Measurements from ENCODE around the gene TMEM63C. TPM values are rescaled to one million over a fixed set of nuclear protein-coding genes. Genes with fewer than 3 reads are reported as not detected.

Gene TMEM63C
- total RNA-seq, 1 experiment from 2014 or later = 0.13 TPM

DNA sequence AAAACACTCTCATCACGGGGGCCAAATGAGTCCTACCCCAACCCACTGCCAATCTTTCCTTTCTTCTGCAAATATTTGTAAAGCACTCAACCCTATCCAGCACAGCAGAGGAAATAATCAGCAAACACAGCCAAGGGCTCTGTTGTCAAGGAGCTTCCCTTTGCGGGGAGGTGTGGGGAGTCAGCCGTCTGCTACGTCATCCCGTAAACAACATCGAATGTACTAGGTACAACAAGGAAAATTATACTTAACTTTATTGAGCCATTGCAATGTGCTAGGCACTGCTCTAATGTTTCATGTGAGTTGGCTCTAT lies 22.8 kb downstream of the TMEM63C start:
- POLR2A ChIA-PET (ENCODE audit: low non-redundant PET) = no interaction called here
- H3K4me3 ChIP-seq (ENCODE audit: low read depth, low read length, poor library complexity, severe bottlenecking) = no peak overlapping the region

DNA sequence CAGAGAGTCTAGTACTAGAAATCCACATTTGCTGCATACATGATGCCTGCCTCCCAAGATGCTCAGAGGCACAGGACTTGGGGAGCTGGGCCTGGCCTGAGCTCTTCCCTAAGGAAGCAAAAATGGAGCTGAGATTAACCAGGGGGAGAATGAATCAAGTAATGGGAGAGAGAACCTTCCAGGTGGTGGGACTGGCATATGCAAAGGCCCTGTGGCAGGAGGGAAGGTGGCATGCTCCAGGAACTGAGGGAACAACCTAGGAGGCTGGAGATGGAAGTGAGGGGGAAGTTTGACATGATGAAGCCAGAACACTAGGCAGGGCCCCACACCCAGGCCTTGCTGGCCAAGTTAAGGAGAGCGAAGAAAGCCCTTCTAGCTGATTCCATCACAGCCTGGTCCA lies 23.3 kb downstream of the TMEM63C start:
- TF ChIP-seq EZH2 (IDR thresholded peaks at IDR 0.05; ENCODE audit: borderline replicate concordance, low read depth, low read length, poor library complexity, severe bottlenecking) = no peak
- TF ChIP-seq, protein P1, sequence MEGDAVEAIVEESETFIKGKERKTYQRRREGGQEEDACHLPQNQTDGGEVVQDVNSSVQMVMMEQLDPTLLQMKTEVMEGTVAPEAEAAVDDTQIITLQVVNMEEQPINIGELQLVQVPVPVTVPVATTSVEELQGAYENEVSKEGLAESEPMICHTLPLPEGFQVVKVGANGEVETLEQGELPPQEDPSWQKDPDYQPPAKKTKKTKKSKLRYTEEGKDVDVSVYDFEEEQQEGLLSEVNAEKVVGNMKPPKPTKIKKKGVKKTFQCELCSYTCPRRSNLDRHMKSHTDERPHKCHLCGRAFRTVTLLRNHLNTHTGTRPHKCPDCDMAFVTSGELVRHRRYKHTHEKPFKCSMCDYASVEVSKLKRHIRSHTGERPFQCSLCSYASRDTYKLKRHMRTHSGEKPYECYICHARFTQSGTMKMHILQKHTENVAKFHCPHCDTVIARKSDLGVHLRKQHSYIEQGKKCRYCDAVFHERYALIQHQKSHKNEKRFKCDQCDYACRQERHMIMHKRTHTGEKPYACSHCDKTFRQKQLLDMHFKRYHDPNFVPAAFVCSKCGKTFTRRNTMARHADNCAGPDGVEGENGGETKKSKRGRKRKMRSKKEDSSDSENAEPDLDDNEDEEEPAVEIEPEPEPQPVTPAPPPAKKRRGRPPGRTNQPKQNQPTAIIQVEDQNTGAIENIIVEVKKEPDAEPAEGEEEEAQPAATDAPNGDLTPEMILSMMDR (conservative IDR thresholded peaks at IDR 0.05; ENCODE audit: low read depth, low read length) = no peak
- POLR2A ChIA-PET (ENCODE audit: low non-redundant PET) = no interaction called here
- Histone ChIP-seq H3K27me3 (replicated peaks; ENCODE audit: insufficient read depth, low read depth, low read length, poor library complexity) (no peaks in the 10 kb centered on the region), H3K4me1 (ENCODE audit: insufficient read depth, low read length, poor library complexity, severe bottlenecking) (no peaks in the 10 kb centered on the region), H3K36me3 (ENCODE audit: insufficient read depth, low read length, poor library complexity, severe bottlenecking) (no peaks in the 10 kb centered on the region), H3K4me3 (ENCODE audit: low read depth, low read length, poor library complexity, severe bottlenecking) (no peak overlapping the region), H3K27ac (ENCODE audit: low read depth, low read length, poor library complexity, severe bottlenecking) (no peak overlapping the region), H3K9me3 (ENCODE audit: low read depth, low read length, poor library complexity, severe bottlenecking) (no peaks in the 10 kb centered on the region)
- intact Hi-C loops (cut with micrococcal nuclease; ENCODE audit: unreplicated experiment) = no loop called here
- BruUV-seq (replicated peaks) = no TSS peak
- CTCF ChIA-PET = no interaction called here
- no peak for DNase-seq (ENCODE audit: low spot score)

More for the DNA sequence above, 22.8 kb downstream of the TMEM63C start:
- TF ChIP-seq, protein P1 (conservative IDR thresholded peaks at IDR 0.05; ENCODE audit: low read depth, low read length) = no peak
- TF ChIP-seq EZH2 (IDR thresholded peaks at IDR 0.05; ENCODE audit: borderline replicate concordance, low read depth, low read length, poor library complexity, severe bottlenecking) = no peak
- intact Hi-C loops (cut with micrococcal nuclease; ENCODE audit: unreplicated experiment) = no loop called here
- no TSS peak for BruUV-seq (replicated peaks)
- no peak for DNase-seq (ENCODE audit: low spot score)
- Histone ChIP-seq H3K27me3 (replicated peaks; ENCODE audit: insufficient read depth, low read depth, low read length, poor library complexity) (no peaks in the 10 kb centered on the region), H3K27ac (ENCODE audit: low read depth, low read length, poor library complexity, severe bottlenecking) (no peak overlapping the region), H3K9me3 (ENCODE audit: low read depth, low read length, poor library complexity, severe bottlenecking) (no peaks in the 10 kb centered on the region), H3K4me1 (ENCODE audit: insufficient read depth, low read length, poor library complexity, severe bottlenecking) (no peaks in the 10 kb centered on the region), H3K36me3 (ENCODE audit: insufficient read depth, low read length, poor library complexity, severe bottlenecking) (no peaks in the 10 kb centered on the region)
- CTCF ChIA-PET = no interaction called here

DNA sequence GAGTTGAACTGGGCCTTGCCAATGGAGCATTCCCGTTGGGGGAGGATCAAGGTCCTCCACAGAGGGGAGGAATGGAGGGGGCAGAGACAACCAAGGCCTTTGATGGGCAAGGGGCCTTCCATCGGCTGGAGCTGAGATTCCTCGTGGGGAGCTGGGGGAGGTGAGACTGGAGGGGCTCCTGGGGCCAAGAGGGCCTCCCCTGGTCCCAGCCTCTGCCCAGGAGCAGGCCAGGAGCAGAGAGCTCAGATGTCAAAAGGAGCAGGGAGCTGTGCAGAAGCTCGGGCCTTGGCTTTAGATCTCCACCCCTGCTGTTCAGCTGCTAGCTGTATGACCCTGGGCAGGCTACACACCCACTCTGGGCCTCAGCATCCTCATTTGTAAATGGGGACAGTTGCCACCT lies 24.0 kb downstream of the TMEM63C start:
- H3K9me3 ChIP-seq (ENCODE audit: low read depth, low read length, poor library complexity, severe bottlenecking) = no peaks in the 10 kb centered on the region
- no peaks in the 10 kb centered on the region for H3K4me1 ChIP-seq (ENCODE audit: insufficient read depth, low read length, poor library complexity, severe bottlenecking)
- no TSS peak for BruUV-seq (replicated peaks)
- H3K36me3 ChIP-seq (ENCODE audit: insufficient read depth, low read length, poor library complexity, severe bottlenecking) = no peaks in the 10 kb centered on the region
- intact Hi-C loops (cut with micrococcal nuclease; ENCODE audit: unreplicated experiment) = no loop called here
- H3K27me3 ChIP-seq (replicated peaks; ENCODE audit: insufficient read depth, low read depth, low read length, poor library complexity) = no peaks in the 10 kb centered on the region
- no peak overlapping the region for H3K27ac ChIP-seq (ENCODE audit: low read depth, low read length, poor library complexity, severe bottlenecking)
- ChIA-PET CTCF (no interaction called here), POLR2A (ENCODE audit: low non-redundant PET) (no interaction called here)
- TF ChIP-seq, protein P1 (conservative IDR thresholded peaks at IDR 0.05; ENCODE audit: low read depth, low read length) = no peak
- H3K4me3 ChIP-seq (ENCODE audit: low read depth, low read length, poor library complexity, severe bottlenecking) = no peak overlapping the region
- no peak for DNase-seq (ENCODE audit: low spot score)

Measured in A673 (cell line).